22Rv1 (cell line): ENCODE measurements around the gene APOBEC3A.
A peak's percentile ranks its signal among the peaks of the same experiment; 100 is the strongest.

Experiments used
- H3K27ac ChIP-seq: fragments of 450-650 bp; 2 replicates; pipeline ENCODE4 v1.5.1; 2017
- CTCF ChIP-seq: fragments of 450-650 bp; IDR thresholded peaks from 2 replicates; pipeline ENCODE4 v1.5.1; 2017; ENCODE audit warnings: mild to moderate bottlenecking
- ZFX ChIP-seq: fragments of 450-650 bp; IDR thresholded peaks from 2 replicates; pipeline ENCODE4 v1.6.1; 2017; ENCODE audit warnings: antibody characterized with exemption, borderline replicate concordance

APOBEC3A gene

GRCh38 chr22:38923463-38924346 lies 33.7 kb upstream of the APOBEC3A start:
- H3K27ac ChIP-seq: peak overlapping the region; percentile 100
- peak; percentile 68 for TF ChIP-seq CTCF
- TF ChIP-seq ZFX: no peak

- TF ChIP-seq ZFX: no peak
- TF ChIP-seq CTCF: peak; percentile 21; the same call in 1 of the 2 replicates
- H3K27ac ChIP-seq: peak overlapping the region; percentile 100
Measured at GRCh38 chr22:38924347-38924952, 33.0 kb upstream of the APOBEC3A start.

- H3K27ac ChIP-seq: peak overlapping the region; percentile 100
- TF ChIP-seq ZFX: no peak
- TF ChIP-seq CTCF: no peak
Measured at GRCh38 chr22:38925571-38926041, 31.8 kb upstream of the APOBEC3A start.

GRCh38 chr22:38927033-38927781 lies 30.2 kb upstream of the APOBEC3A start:
- no peak for TF ChIP-seq ZFX
- TF ChIP-seq CTCF: peak; percentile 94
- peak overlapping the region; percentile 100 for H3K27ac ChIP-seq

GRCh38 chr22:38930512-38930911 lies 26.9 kb upstream of the APOBEC3A start:
- H3K27ac ChIP-seq: no peak overlapping the region
- no peak for TF ChIP-seq CTCF
- TF ChIP-seq ZFX: no peak

- no peak for TF ChIP-seq ZFX
- no peak for TF ChIP-seq CTCF
Measured at GRCh38 chr22:38935023-38935422, 22.4 kb upstream of the APOBEC3A start.

More at GRCh38 chr22:38935023-38935422, 22.4 kb upstream of the APOBEC3A start:
- H3K27ac ChIP-seq: peak overlapping the region; percentile 44
